ENCODE data around the gene DOK3.

DNA sequence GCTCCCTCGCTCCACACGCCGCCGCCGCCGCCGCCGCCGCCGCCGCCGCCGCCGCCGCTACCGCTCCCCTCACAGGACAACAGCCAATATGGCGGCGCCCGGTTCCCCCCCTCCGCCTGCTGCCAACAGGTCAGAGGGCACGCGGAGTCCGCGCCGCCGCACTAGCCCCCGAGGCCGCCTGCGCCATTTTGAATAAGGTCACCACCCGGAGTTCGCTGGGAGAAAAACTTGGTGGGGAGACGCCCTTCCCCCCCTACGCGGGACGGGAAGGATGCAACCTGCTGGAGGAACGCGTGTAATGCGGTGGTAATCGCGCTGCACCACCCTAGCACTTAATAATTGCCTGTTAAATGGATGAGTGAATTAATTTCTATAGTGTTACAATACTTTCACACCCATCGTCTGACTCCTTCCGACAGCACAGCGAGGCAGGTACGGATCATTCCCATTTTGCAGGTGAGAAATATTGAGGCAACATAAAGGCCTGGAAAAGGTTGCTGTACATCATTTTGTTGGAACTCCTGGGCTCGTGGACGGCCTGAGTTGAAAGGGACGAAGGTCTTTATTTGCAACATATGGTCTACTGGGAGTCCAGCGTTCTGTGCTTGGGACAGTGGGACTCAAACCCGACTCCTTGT, 45.0 kb upstream of the DOK3 start, which contains the start of gene FAM193B:
- TF ChIP-seq ZNF883 (CRISPR knock-in tag; IDR thresholded peaks at IDR 0.05; ENCODE audit: not compliant biosample characterization): no peak
- no peak for TF ChIP-seq TCF12 (IDR thresholded peaks at IDR 0.05)
- TF ChIP-seq TCF12 (CRISPR knock-in tag; IDR thresholded peaks at IDR 0.05): no peak
- peak; percentile 91 for TF ChIP-seq ZNF574 (CRISPR knock-in tag; IDR thresholded peaks at IDR 0.05)
- no peak for TF ChIP-seq ZNF776 (CRISPR knock-in tag; IDR thresholded peaks at IDR 0.05)
- no peak for TF ChIP-seq ZXDC (CRISPR knock-in tag; IDR thresholded peaks at IDR 0.05)
- TF ChIP-seq ZNF24 (IDR thresholded peaks at IDR 0.05): no peak
- TF ChIP-seq FOXP4 (CRISPR knock-in tag; IDR thresholded peaks at IDR 0.05): peak; percentile 53; the same call in 1 of the 2 replicates
- TF ChIP-seq NR2C2 (CRISPR knock-in tag; IDR thresholded peaks at IDR 0.05; ENCODE audit: borderline replicate concordance): peak; percentile 99
- TF ChIP-seq CHD4 (IDR thresholded peaks at IDR 0.05; ENCODE audit: borderline replicate concordance, low read length): peak; percentile 61; the same call in 1 of the 2 replicates
- TF ChIP-seq, protein P1, sequence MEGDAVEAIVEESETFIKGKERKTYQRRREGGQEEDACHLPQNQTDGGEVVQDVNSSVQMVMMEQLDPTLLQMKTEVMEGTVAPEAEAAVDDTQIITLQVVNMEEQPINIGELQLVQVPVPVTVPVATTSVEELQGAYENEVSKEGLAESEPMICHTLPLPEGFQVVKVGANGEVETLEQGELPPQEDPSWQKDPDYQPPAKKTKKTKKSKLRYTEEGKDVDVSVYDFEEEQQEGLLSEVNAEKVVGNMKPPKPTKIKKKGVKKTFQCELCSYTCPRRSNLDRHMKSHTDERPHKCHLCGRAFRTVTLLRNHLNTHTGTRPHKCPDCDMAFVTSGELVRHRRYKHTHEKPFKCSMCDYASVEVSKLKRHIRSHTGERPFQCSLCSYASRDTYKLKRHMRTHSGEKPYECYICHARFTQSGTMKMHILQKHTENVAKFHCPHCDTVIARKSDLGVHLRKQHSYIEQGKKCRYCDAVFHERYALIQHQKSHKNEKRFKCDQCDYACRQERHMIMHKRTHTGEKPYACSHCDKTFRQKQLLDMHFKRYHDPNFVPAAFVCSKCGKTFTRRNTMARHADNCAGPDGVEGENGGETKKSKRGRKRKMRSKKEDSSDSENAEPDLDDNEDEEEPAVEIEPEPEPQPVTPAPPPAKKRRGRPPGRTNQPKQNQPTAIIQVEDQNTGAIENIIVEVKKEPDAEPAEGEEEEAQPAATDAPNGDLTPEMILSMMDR (CRISPR knock-in tag; IDR thresholded peaks at IDR 0.05): peak; percentile 45
- TF ChIP-seq MLX (CRISPR knock-in tag; IDR thresholded peaks at IDR 0.05): no peak
